Panc1 (cell line): Measurements from ENCODE around the gene ZP1. TPM values are rescaled to one million over a fixed set of nuclear protein-coding genes. Genes with fewer than 3 reads are reported as not detected.

Experiments used
- ATAC-seq: fragments of 200-7000 bp; cut with Tn5 transposase; 2 replicates; pipeline ENCODE4 v1.9.1; 2020; ENCODE audit warnings: mild to moderate bottlenecking, moderate library complexity
- BruUV-seq: library from RNA; stranded (reverse); fragments of 400-500 nt; replicated peaks from 2 replicates; lab custom pipeline; 2021; lab: Mats Ljungman, UMichigan
- CTCF ChIA-PET: fragments of 300-600 bp; sonication (Branson Sonifier 250); formaldehyde crosslinking; loops from one replicate; lab custom pipeline; 2022; ENCODE audit warnings: antibody characterized with exemption; lab: Charles Lee
- POLR2A ChIA-PET: fragments of 300-600 bp; sonication (Branson Sonifier 250); formaldehyde crosslinking; loops from one replicate; lab custom pipeline; 2022; ENCODE audit warnings: antibody characterized with exemption; lab: Charles Lee
- DNase-seq: peaks from one replicate; pipeline ENCODE4 v3.0.0-alpha.2; 2010; ENCODE audit warnings: low read depth, low spot score
- H3K27ac ChIP-seq: 2 replicates; pipeline ENCODE4 v1.5.1; 2011; ENCODE audit warnings: mild to moderate bottlenecking, low read length, inconsistent platforms
- H3K27me3 ChIP-seq: fragments of 200-500 bp; sonication (Bioruptor generic); 2 replicates; pipeline ENCODE4 v1.6.0; 2014; ENCODE audit warnings: low read length, inconsistent platforms; ENCODE audit not compliant: control insufficient read depth, insufficient read depth
- H3K36me3 ChIP-seq: fragments of 200-500 bp; sonication (Bioruptor generic); 2 replicates; pipeline ENCODE4 v1.5.1; 2014; ENCODE audit warnings: inconsistent platforms, mild to moderate bottlenecking, low read length, moderate library complexity; ENCODE audit not compliant: control insufficient read depth, insufficient read depth
- H3K4me1 ChIP-seq: 2 replicates; pipeline ENCODE4 v1.5.1; 2011; ENCODE audit warnings: inconsistent platforms, mild to moderate bottlenecking, low read length, moderate library complexity; ENCODE audit not compliant: control insufficient read depth, insufficient read depth
- H3K4me3 ChIP-seq, 2 experiments: 2 replicates each; pipeline ENCODE4 v1.5.1; 2011 to 2012; ENCODE audit warnings: low read depth in 2 of 2, low read length in 2 of 2, mild to moderate bottlenecking in 2 of 2, inconsistent platforms in 1 of 2, moderate library complexity in 1 of 2
- H3K9me3 ChIP-seq: fragments of 200-500 bp; sonication (Bioruptor generic); 2 replicates; pipeline ENCODE4 v1.5.1; 2014; ENCODE audit warnings: low read depth, mild to moderate bottlenecking, inconsistent platforms, low read length, moderate library complexity; ENCODE audit not compliant: control insufficient read depth, insufficient read depth
- CTCF ChIP-seq: fragments of 450-650 bp; IDR thresholded peaks from 2 replicates; pipeline ENCODE4 v1.5.1; 2017; ENCODE audit warnings: mild to moderate bottlenecking
- POLR2AphosphoS5 ChIP-seq: IDR thresholded peaks from 2 replicates; pipeline ENCODE4 v1.6.1; 2012; ENCODE audit warnings: mild to moderate bottlenecking, low read depth, low read length, moderate library complexity
- SIN3A ChIP-seq: IDR thresholded peaks from 2 replicates; pipeline ENCODE4 v1.6.1; 2012; ENCODE audit warnings: low read depth, mild to moderate bottlenecking, low read length, moderate library complexity, borderline replicate concordance; ENCODE audit not compliant: insufficient read depth
- TCF7L2 ChIP-seq: IDR thresholded peaks from 2 replicates; pipeline ENCODE4 v1.6.1; 2011; ENCODE audit warnings: mild to moderate bottlenecking, low read depth, low read length, inconsistent platforms
- in situ Hi-C: cut with HindIII; loops from 2 replicates; pipeline ENCODE4 v1.10.0; 2016; ENCODE audit warnings: low sequenced_read_pairs, low pct_unique_long_range_greater_than_20kb
- intact Hi-C: fragments of 100-400 bp; cut with micrococcal nuclease; formaldehyde crosslinking; loops from one replicate; pipeline ENCODE4 v1.10.0; 2022; ENCODE audit not compliant: unreplicated experiment
- total RNA-seq: library from RNA; stranded (reverse); gene quantifications from one replicate; pipeline ENCODE4 v1.2.1, GENCODE V29; 2021; ENCODE audit not compliant: unreplicated experiment
- TF ChIP-seq, protein P1 (sequence below), 2 experiments: IDR thresholded peaks; 2 replicates each; pipeline ENCODE4 v1.6.1; 2011 to 2012; ENCODE audit warnings: low read depth in 2 of 2, control low read depth in 1 of 2, low read length in 1 of 2, mild to moderate bottlenecking in 1 of 2, moderate library complexity in 1 of 2; ENCODE audit not compliant: insufficient read depth in 1 of 2

The ZP1 gene
- total RNA-seq, 1 experiment from 2014 or later = not detected

DNA sequence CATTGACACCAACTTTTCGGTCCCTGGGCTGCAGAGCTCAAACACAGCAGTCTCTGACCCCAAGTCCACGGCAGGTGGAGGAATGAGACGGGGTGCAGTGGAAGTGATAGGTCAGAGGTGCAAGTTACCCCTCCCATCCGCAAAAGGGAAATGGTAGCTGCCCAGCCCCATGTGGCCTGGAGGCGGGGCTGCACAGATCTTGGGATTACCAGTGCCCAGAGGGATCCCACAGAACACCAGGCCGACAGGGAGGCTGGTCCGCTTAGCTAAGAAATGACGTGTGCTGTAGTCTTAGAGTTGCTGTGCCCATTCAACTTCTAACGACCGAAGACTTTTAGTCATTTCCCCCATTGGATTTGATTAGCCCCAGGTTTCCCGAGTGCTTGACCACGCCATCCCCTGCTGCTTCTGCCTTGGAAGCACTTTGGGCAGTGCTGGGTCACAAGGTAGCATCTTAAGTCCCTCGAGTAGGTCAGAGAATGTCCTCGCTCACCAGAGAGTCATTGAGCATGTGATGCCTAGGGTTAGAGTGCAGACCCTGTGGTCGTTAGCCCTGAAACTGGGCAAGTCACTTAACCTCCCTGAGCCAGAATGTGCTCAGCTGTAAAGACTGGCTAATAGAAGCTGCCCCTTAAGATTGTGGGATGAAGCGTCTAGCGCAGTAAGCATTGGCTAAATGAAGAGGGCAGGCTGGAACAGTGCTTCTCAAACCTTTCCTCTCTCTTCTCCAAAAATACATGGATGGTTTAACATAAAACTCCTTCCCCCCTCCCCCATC is 15.8 kb upstream of the ZP1 start:
- intact Hi-C loops (no loop called here), in situ Hi-C loops (no loop called here)
- TF ChIP-seq SIN3A = no peak
- TF ChIP-seq TCF7L2 = no peak
- no peak for TF ChIP-seq CTCF
- TF ChIP-seq POLR2AphosphoS5 = no peak
- TF ChIP-seq, protein P1, sequence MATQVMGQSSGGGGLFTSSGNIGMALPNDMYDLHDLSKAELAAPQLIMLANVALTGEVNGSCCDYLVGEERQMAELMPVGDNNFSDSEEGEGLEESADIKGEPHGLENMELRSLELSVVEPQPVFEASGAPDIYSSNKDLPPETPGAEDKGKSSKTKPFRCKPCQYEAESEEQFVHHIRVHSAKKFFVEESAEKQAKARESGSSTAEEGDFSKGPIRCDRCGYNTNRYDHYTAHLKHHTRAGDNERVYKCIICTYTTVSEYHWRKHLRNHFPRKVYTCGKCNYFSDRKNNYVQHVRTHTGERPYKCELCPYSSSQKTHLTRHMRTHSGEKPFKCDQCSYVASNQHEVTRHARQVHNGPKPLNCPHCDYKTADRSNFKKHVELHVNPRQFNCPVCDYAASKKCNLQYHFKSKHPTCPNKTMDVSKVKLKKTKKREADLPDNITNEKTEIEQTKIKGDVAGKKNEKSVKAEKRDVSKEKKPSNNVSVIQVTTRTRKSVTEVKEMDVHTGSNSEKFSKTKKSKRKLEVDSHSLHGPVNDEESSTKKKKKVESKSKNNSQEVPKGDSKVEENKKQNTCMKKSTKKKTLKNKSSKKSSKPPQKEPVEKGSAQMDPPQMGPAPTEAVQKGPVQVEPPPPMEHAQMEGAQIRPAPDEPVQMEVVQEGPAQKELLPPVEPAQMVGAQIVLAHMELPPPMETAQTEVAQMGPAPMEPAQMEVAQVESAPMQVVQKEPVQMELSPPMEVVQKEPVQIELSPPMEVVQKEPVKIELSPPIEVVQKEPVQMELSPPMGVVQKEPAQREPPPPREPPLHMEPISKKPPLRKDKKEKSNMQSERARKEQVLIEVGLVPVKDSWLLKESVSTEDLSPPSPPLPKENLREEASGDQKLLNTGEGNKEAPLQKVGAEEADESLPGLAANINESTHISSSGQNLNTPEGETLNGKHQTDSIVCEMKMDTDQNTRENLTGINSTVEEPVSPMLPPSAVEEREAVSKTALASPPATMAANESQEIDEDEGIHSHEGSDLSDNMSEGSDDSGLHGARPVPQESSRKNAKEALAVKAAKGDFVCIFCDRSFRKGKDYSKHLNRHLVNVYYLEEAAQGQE (IDR thresholded peaks at IDR 0.05; ENCODE audit: insufficient read depth in 1 of 2, low read depth in 2 of 2, low read length in 1 of 2) = no peak
- ATAC-seq (no peak), DNase-seq (no peak)
- H3K9me3 ChIP-seq = no peaks in the 10 kb centered on the region
- CTCF ChIA-PET = no interaction called here
- no peaks in the 10 kb centered on the region for H3K4me1 ChIP-seq
- H3K36me3 ChIP-seq = peaks cover 4% of the 10 kb centered on the region
- no peaks in the 10 kb centered on the region for H3K27me3 ChIP-seq
- H3K27ac ChIP-seq = no peak overlapping the region
- no TSS peak for BruUV-seq
- H3K4me3 ChIP-seq = no peak overlapping the region
- POLR2A ChIA-PET = no interaction called here

DNA sequence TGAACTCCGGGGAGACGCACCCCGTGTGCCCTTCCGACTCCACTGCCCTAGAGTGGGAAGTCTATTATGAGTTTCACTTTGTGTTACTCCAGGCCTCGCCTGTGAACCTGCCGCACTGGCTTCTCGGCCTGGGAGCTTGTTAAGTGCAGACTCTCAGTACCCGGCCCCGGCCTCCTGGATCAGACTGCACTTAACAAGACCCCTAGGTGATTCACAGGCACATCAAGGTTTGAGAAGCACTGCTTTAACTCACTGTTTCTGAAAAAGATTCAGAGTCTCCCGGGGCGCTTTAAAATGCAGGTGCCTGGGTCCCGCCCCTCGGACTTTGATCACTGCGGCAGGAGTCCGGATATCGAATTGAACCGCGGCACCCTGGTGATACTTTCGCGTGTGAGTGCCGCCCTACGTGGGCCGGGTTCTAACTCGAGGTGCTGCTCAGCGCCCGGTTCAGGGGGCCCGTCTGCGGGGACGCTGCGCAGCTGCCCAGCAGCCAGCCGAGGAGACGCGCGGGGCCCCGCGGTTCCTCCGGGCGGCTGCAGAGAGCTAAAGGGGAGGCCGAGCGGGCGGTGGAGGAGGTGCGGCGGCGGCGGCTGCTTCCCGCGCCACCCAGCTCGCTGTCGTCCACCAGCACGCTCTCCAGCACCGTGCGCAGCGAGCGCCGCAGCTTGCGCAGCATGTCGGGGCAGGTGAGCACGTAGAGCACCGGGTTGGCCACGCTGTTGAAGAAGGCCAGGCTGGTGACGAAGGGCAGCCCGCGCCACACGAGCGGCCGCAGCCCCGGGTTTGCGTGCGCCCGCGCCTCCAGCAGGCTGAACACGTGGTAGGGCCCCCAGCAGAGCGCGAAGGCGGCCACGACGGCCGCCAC is 15.0 kb upstream of the ZP1 start:
- Histone ChIP-seq H3K4me1 (no peaks in the 10 kb centered on the region), H3K36me3 (peaks cover 4% of the 10 kb centered on the region), H3K4me3 (no peak overlapping the region), H3K27me3 (no peaks in the 10 kb centered on the region), H3K9me3 (no peaks in the 10 kb centered on the region), H3K27ac (no peak overlapping the region)
- DNase-seq (no peak), ATAC-seq (no peak)
- BruUV-seq = no TSS peak
- in situ Hi-C loops (no loop called here), intact Hi-C loops (no loop called here)
- CTCF ChIA-PET = interaction anchor here (0.5 kb wide), 1 partner anchor 63 kb away, joined by 3 read pairs; no protein-coding TSS in a partner anchor
- no peak for TF ChIP-seq TCF7L2
- TF ChIP-seq, protein P1 (IDR thresholded peaks at IDR 0.05; ENCODE audit: insufficient read depth in 1 of 2, low read depth in 2 of 2, low read length in 1 of 2) = no peak
- no peak for TF ChIP-seq CTCF
- TF ChIP-seq POLR2AphosphoS5 = no peak
- no peak for TF ChIP-seq SIN3A
- POLR2A ChIA-PET = no interaction called here
